PFSK-1 (cell line): Measurements from ENCODE around the gene SPIRE2.
A peak's percentile ranks its signal among the peaks of the same experiment; 100 is the strongest.

Experiments used
- FOXP2 ChIP-seq: optimal IDR thresholded peaks from 2 replicates; pipeline ENCODE3; 2011; ENCODE audit warnings: borderline replicate concordance, control low read depth, inconsistent platforms; ENCODE audit not compliant: insufficient read depth; ENCODE audit errors: extremely low read length, extremely low read depth
- POLR2AphosphoS5 ChIP-seq: IDR thresholded peaks from 2 replicates; pipeline ENCODE4 v1.6.1; 2012; ENCODE audit warnings: low read depth, mild to moderate bottlenecking, control low read depth, low read length, moderate library complexity
- REST ChIP-seq, 2 experiments: IDR thresholded peaks; 2 replicates each; pipeline versions ENCODE4 v1.6.1 to v1.8.0; 2011 to 2012; ENCODE audit warnings: low read depth in 2 of 2, low read length in 2 of 2, control low read depth in 1 of 2, inconsistent platforms in 1 of 2, mild to moderate bottlenecking in 1 of 2, moderate library complexity in 1 of 2; ENCODE audit not compliant: insufficient read depth in 1 of 2
- SIN3A ChIP-seq: IDR thresholded peaks from 2 replicates; pipeline ENCODE4 v1.6.1; 2012; ENCODE audit warnings: mild to moderate bottlenecking, low read length, moderate library complexity, borderline replicate concordance; ENCODE audit not compliant: insufficient read depth
- TAF1 ChIP-seq: IDR thresholded peaks from 2 replicates; pipeline ENCODE4 v1.6.1; 2012; ENCODE audit warnings: low read length, control low read depth, borderline replicate concordance; ENCODE audit not compliant: insufficient read depth

The SPIRE2 gene

GRCh38 chr16:89858973-89859614 is 30.8 kb downstream of the SPIRE2 start:
- TF ChIP-seq REST (IDR thresholded peaks at IDR 0.05; ENCODE audit: insufficient read depth in 1 of 2, low read depth in 2 of 2, low read length in 2 of 2) = no peak
- TF ChIP-seq TAF1 = no peak
- no peak for TF ChIP-seq SIN3A
- no peak for TF ChIP-seq POLR2AphosphoS5
- no peak for TF ChIP-seq FOXP2

- TF ChIP-seq REST (IDR thresholded peaks at IDR 0.05; ENCODE audit: insufficient read depth in 1 of 2, low read depth in 2 of 2, low read length in 2 of 2) = no peak
- TF ChIP-seq FOXP2 = no peak
- TF ChIP-seq TAF1 = no peak
- no peak for TF ChIP-seq SIN3A
These were observed 31.3 kb downstream of the SPIRE2 start for GRCh38 chr16:89859615-89860007.

DNA sequence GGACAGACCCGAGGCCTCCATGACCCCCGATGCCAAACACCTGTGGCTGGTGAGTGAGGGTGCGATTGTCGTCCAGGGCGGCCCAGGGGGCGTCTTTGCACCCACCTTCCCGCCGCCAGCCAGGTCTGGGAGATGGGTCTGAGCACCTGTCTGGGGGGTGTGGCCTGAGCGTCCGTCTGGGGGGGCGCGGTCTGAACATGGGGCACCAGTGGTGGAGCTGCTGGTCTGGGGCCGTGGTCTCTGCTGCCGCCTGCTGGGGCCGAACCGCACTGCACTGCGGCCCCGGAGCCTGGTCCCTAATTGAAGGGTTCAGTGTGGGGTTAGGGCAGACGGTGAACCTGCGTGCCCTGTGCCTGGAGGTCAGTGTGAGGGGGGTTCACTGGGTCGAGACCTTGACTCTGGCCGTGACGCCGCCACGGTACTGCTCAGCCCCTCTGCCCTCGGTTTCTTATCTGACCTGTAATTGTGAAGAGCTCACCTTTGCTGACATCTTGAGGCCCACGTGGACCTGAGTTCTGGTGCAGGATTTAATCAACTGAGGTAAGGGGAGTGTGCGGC is 32.6 kb downstream of the SPIRE2 start:
- TF ChIP-seq FOXP2 = peak; percentile 57
- no peak for TF ChIP-seq POLR2AphosphoS5

DNA sequence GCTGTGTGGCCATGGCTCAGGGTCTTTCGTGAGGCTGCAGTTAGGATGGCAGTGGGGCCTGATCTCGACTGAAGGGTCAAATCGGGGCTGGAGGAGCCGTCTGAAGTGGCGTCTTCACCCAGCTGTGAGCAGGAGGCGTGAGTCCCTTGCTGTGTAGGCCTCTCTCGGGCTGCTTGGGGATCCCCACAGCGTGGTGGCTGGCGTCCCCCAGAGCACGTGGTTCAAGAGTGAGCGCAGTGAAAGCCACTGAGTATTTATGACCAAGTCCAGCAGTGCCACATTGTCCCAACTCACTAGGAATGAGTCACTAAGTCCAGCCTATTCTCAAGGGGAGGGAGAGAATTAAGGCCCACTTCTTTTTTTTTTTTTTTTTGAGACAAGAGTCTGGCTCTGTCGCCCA is 33.4 kb downstream of the SPIRE2 start:
- TF ChIP-seq REST (IDR thresholded peaks at IDR 0.05; ENCODE audit: insufficient read depth in 1 of 2, low read depth in 2 of 2, low read length in 2 of 2) (no peak), SIN3A (no peak), FOXP2 (no peak), POLR2AphosphoS5 (no peak), TAF1 (no peak)

DNA sequence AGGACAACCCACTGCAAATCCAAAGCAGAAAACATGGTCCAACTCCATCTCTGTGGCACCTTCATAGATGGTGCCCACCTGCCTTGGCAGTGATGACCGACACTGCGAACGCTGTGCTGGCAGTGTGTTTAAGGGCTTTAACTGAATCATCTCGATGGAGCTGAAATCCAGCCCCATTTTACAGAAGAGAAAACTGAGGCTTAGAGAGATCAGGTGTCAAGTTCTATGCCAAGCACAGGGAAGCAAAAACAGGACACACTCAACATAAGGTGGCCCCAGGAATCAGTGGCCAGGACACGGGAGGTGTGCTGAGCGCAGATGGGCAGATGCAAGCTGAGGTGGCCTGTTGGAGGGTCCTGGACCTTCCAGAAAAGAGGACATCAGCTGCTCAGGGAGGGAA is 34.5 kb downstream of the SPIRE2 start:
- no peak for TF ChIP-seq POLR2AphosphoS5
- TF ChIP-seq REST (IDR thresholded peaks at IDR 0.05; ENCODE audit: insufficient read depth in 1 of 2, low read depth in 2 of 2, low read length in 2 of 2) = no peak
- TF ChIP-seq SIN3A = no peak
- no peak for TF ChIP-seq FOXP2
- no peak for TF ChIP-seq TAF1
